Parathyroid adenoma (tissue), 2 donors: ENCODE measurements around the gene HRH2.

ENCODE experiments used
- H2AFZ ChIP-seq: fragments of 300-600 bp; sonication (generic); one replicate; pipeline ENCODE4 v1.7.0; 2017; ENCODE audit warnings: antibody characterized with exemption, mild to moderate bottlenecking
- H3K27ac ChIP-seq: fragments of 300-600 bp; sonication (generic); one replicate; pipeline ENCODE4 v1.7.0; 2017
- H3K27me3 ChIP-seq: fragments of 300-600 bp; sonication (generic); one replicate; pipeline ENCODE4 v1.7.0; 2017; ENCODE audit warnings: low read length; ENCODE audit not compliant: control insufficient read depth, insufficient read depth
- H3K36me3 ChIP-seq: fragments of 300-600 bp; sonication (generic); one replicate; pipeline ENCODE4 v1.7.0; 2017; ENCODE audit warnings: low read length; ENCODE audit not compliant: control insufficient read depth, insufficient read depth
- H3K4me1 ChIP-seq: fragments of 300-600 bp; sonication (generic); one replicate; pipeline ENCODE4 v1.7.0; 2017; ENCODE audit warnings: control low read depth
- H3K4me2 ChIP-seq: fragments of 300-600 bp; sonication (generic); one replicate; pipeline ENCODE4 v1.7.0; 2017; ENCODE audit warnings: low read length
- H3K4me3 ChIP-seq: fragments of 300-600 bp; sonication (generic); one replicate; pipeline ENCODE4 v1.7.0; 2017; ENCODE audit warnings: low read depth, low read length
- H3K79me2 ChIP-seq: fragments of 300-600 bp; sonication (generic); one replicate; pipeline ENCODE4 v1.7.0; 2017; ENCODE audit warnings: control low read depth
- H3K9ac ChIP-seq: fragments of 300-600 bp; sonication (generic); one replicate; pipeline ENCODE4 v1.7.0; 2017; ENCODE audit warnings: mild to moderate bottlenecking
- H3K9me3 ChIP-seq: fragments of 300-600 bp; sonication (generic); one replicate; pipeline ENCODE4 v1.7.0; 2017; ENCODE audit warnings: low read length; ENCODE audit not compliant: control insufficient read depth
- CTCF ChIP-seq: fragments of 300-600 bp; sonication (generic); IDR thresholded peaks from one replicate; pipeline ENCODE4 v1.7.0; 2017; ENCODE audit warnings: antibody characterized with exemption, mild to moderate bottlenecking
- donor health status: primary hyperparathyroidism.

The HRH2 gene

GRCh38 chr5:175735701-175736100, 77.8 kb downstream of the HRH2 start:
- no peaks in the 10 kb centered on the region for H3K27me3 ChIP-seq
- H3K4me2 ChIP-seq, result no peak overlapping the region
- H3K79me2 ChIP-seq, result no peaks in the 10 kb centered on the region
- H3K4me3 ChIP-seq, result no peak overlapping the region
- H3K9me3 ChIP-seq, result no peaks in the 10 kb centered on the region
- H2AFZ ChIP-seq, result no peak overlapping the region
- TF ChIP-seq CTCF, result no peak
- H3K9ac ChIP-seq, result no peak overlapping the region
- no peak overlapping the region for H3K27ac ChIP-seq
- H3K4me1 ChIP-seq, result no peaks in the 10 kb centered on the region
- H3K36me3 ChIP-seq, result no peaks in the 10 kb centered on the region

GRCh38 chr5:175736652-175737051, 78.8 kb downstream of the HRH2 start:
- Histone ChIP-seq H3K27me3 (no peaks in the 10 kb centered on the region), H3K4me3 (no peak overlapping the region), H3K9me3 (no peaks in the 10 kb centered on the region), H3K79me2 (no peaks in the 10 kb centered on the region), H3K27ac (no peak overlapping the region), H3K4me1 (no peaks in the 10 kb centered on the region), H3K36me3 (no peaks in the 10 kb centered on the region), H2AFZ (no peak overlapping the region), H3K4me2 (no peak overlapping the region), H3K9ac (no peak overlapping the region)
- no peak for TF ChIP-seq CTCF

- H3K27ac ChIP-seq, result no peak overlapping the region
- no peaks in the 10 kb centered on the region for H3K4me1 ChIP-seq
- no peaks in the 10 kb centered on the region for H3K27me3 ChIP-seq
- TF ChIP-seq CTCF, result no peak
- H3K9ac ChIP-seq, result no peak overlapping the region
- no peak overlapping the region for H3K4me3 ChIP-seq
- no peaks in the 10 kb centered on the region for H3K36me3 ChIP-seq
- no peaks in the 10 kb centered on the region for H3K79me2 ChIP-seq
- no peak overlapping the region for H3K4me2 ChIP-seq
- no peak overlapping the region for H2AFZ ChIP-seq
- H3K9me3 ChIP-seq, result no peaks in the 10 kb centered on the region
Measured at GRCh38 chr5:175737481-175737880, 79.6 kb downstream of the HRH2 start.

- TF ChIP-seq CTCF, result no peak
- Histone ChIP-seq H3K4me3 (no peak overlapping the region), H3K79me2 (no peaks in the 10 kb centered on the region), H3K27ac (no peak overlapping the region), H3K9ac (no peak overlapping the region), H3K4me1 (no peaks in the 10 kb centered on the region), H3K9me3 (no peaks in the 10 kb centered on the region), H3K4me2 (no peak overlapping the region), H3K36me3 (no peaks in the 10 kb centered on the region), H3K27me3 (no peaks in the 10 kb centered on the region), H2AFZ (no peak overlapping the region)
Measured at GRCh38 chr5:175738126-175738525, 80.3 kb downstream of the HRH2 start.

- Histone ChIP-seq H3K27me3 (no peaks in the 10 kb centered on the region), H3K79me2 (no peaks in the 10 kb centered on the region), H2AFZ (no peak overlapping the region), H3K4me1 (no peaks in the 10 kb centered on the region), H3K9me3 (no peaks in the 10 kb centered on the region), H3K4me3 (no peak overlapping the region), H3K36me3 (no peaks in the 10 kb centered on the region), H3K27ac (no peak overlapping the region), H3K9ac (no peak overlapping the region), H3K4me2 (no peak overlapping the region)
- TF ChIP-seq CTCF, result no peak
Measured at GRCh38 chr5:175738602-175739133, 80.8 kb downstream of the HRH2 start.
